Colonic mucosa (tissue), 4 donors: ENCODE results near the gene PSMD3. TPM values are rescaled to one million over a fixed set of nuclear protein-coding genes. Genes with fewer than 3 reads are reported as not detected.

Experiments
- DNase-seq: peaks from one replicate; pipeline ENCODE4 v3.0.0-alpha.2; 2020
- H3K27ac ChIP-seq: fragments of 200-600 bp; one replicate; pipeline ENCODE4 v1.8.0; 2021
- H3K27me3 ChIP-seq: fragments of 200-600 bp; one replicate; pipeline ENCODE4 v1.8.0; 2021
- H3K36me3 ChIP-seq: fragments of 200-600 bp; one replicate; pipeline ENCODE4 v1.8.0; 2021
- H3K4me1 ChIP-seq: fragments of 200-600 bp; one replicate; pipeline ENCODE4 v1.8.0; 2021; ENCODE audit warnings: mild to moderate bottlenecking
- H3K4me3 ChIP-seq: fragments of 200-600 bp; one replicate; pipeline ENCODE4 v1.8.0; 2021
- H3K9ac ChIP-seq, 2 donors: one replicate each; pipeline ENCODE4 v1.7.0; 2013; ENCODE audit warnings: control low read depth in 2 of 2, low read depth in 2 of 2, low read length in 2 of 2
- H3K9me3 ChIP-seq: fragments of 200-600 bp; one replicate; pipeline ENCODE4 v1.8.0; 2021
- intact Hi-C: fragments of 100-400 bp; cut with DNase I; formaldehyde crosslinking; loops from one replicate; pipeline ENCODE4 v1.14.1; 2022
- total RNA-seq, 2 donors: library from RNA; stranded (reverse); fragmentation: NEBNext Ultra II Directional in 1 of 2; extraction: Animal tissue kit (Norgen Biotek cat#: 25700) in 1 of 2; gene quantifications; one replicate each; pipeline ENCODE4 v1.2.1, GENCODE V29; 2021
- TF ChIP-seq, protein P1 (sequence below): fragments of 200-600 bp; IDR thresholded peaks from one replicate; pipeline ENCODE4 v1.8.0; 2022; ENCODE audit warnings: antibody characterized with exemption, mild to moderate bottlenecking
- donor health status: healthy.
- donor health status: DM: no; HTN: no; CAD: no.
- donor health status: DM: no; HTN: no; CAD: no.

PSMD3 gene
- total RNA-seq, 2 donors from 2014 or later, result 106 to 152 TPM

DNA sequence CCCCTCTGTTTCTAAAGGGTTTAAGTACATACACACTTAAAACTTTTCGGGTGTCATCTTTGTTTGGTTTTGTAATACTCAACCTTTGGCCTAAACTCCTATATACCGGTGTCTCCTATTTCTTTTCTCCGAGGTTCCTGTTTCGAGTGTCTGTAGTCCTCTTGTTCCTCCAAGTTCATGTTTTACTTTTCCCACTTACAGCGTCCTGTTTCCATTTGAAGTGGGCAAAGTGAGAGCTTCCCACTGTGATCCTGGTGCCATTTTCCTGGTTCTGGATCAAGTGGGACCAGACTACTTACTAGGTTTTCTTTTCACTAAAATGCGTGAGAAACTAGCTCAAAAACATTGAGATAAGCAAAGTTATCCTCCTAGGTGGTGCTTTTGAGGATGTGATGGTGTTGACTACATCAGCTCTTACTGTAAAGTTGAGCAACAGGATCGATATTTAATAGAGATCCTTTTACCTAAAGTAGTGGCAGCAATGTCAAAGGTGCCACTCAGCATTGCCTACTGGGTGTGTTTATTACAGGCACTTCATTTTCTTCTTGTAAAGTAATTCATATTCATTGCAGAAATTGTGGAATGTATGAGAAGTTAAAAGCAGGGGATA is 1.3 kb downstream of the PSMD3 start:
- no peak for DNase-seq
- no peaks in the 10 kb centered on the region for H3K4me1 ChIP-seq
- TF ChIP-seq, protein P1, sequence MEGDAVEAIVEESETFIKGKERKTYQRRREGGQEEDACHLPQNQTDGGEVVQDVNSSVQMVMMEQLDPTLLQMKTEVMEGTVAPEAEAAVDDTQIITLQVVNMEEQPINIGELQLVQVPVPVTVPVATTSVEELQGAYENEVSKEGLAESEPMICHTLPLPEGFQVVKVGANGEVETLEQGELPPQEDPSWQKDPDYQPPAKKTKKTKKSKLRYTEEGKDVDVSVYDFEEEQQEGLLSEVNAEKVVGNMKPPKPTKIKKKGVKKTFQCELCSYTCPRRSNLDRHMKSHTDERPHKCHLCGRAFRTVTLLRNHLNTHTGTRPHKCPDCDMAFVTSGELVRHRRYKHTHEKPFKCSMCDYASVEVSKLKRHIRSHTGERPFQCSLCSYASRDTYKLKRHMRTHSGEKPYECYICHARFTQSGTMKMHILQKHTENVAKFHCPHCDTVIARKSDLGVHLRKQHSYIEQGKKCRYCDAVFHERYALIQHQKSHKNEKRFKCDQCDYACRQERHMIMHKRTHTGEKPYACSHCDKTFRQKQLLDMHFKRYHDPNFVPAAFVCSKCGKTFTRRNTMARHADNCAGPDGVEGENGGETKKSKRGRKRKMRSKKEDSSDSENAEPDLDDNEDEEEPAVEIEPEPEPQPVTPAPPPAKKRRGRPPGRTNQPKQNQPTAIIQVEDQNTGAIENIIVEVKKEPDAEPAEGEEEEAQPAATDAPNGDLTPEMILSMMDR, result no peak
- H3K4me3 ChIP-seq, result peak overlapping the region; percentile 84
- H3K27me3 ChIP-seq, result no peaks in the 10 kb centered on the region
- peak overlapping the region; percentile 97 to 99 for H3K9ac ChIP-seq
- H3K36me3 ChIP-seq, result peaks cover 17% of the 10 kb centered on the region
- H3K9me3 ChIP-seq, result no peaks in the 10 kb centered on the region
- intact Hi-C loops, result no loop called here
- peak overlapping the region; percentile 80 for H3K27ac ChIP-seq

DNA sequence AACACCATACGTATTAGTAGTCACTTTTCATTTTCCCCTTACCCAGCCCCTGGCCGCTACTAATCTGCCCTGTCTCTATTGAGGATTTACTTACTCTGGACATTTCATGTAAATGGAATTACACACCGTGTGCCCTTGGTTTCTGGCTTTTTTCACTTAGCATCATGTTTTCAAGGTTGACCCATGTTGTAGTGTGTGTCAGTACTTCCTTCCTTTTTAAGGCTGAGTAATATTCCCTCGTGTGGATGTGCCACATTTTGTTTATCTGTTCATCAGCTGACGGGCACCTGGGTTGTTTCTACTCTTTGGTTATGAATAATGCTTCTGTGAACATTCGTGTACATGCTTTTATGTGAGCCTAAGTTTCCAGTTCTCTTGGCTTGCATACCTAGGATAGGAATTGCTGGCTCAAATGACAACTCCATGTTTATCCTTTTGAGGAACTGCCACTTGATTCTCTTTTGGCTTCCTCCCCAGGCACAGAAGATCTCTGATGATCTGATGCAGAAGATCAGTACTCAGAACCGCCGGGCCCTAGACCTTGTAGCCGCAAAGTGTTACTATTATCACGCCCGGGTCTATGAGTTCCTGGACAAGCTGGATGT is 7.7 kb downstream of the PSMD3 start:
- no peak for DNase-seq
- Histone ChIP-seq H3K4me3 (no peak overlapping the region), H3K9me3 (no peaks in the 10 kb centered on the region), H3K9ac (no peak overlapping the region), H3K4me1 (no peaks in the 10 kb centered on the region), H3K27ac (no peak overlapping the region), H3K27me3 (no peaks in the 10 kb centered on the region), H3K36me3 (peaks cover 65% of the 10 kb centered on the region)
- intact Hi-C loops, result no loop called here
- TF ChIP-seq, protein P1, result no peak

DNA sequence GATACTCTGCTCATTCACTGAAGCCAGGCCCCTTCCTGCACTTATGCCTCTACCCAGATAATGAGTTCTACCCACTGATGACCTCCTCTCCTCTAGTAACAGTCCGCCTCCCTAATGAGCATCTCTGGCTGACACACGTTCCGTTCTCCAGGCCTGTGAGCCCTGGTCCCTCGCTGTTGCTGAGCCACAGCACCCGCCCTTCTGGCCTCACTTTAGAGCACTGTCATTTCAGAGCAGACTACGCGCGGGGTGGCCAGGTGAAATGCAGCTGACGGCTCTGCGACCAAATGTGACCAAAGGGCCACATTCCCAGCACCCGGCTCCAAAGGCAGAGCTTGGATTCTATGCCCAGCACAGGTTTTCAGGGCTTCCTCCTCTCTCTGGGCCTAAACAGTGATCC is 13.8 kb downstream of the PSMD3 start:
- Histone ChIP-seq H3K4me3 (no peak overlapping the region), H3K27ac (no peak overlapping the region), H3K36me3 (peaks cover 29% of the 10 kb centered on the region), H3K9me3 (no peaks in the 10 kb centered on the region), H3K4me1 (no peaks in the 10 kb centered on the region), H3K27me3 (no peaks in the 10 kb centered on the region), H3K9ac (no peak overlapping the region)
- intact Hi-C loops, result no loop called here
- TF ChIP-seq, protein P1, result no peak
- DNase-seq, result no peak

DNA sequence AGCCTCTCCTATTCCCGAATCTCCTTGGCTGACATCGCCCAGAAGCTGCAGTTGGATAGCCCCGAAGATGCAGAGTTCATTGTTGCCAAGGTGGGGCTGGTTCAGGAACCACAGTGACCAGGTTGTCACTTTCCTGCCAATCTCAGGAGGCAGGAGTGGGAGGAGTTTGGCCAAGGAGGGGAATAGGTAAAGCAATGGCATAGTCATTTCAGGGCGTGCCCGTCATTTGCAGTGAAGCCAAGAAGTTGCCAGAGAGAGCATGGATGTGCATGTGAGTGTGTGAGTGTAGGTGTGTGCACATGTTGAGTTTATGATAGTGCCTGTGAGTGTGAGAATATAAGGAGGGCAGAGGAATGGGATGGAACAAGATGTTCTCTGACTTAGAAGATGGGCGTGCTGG is 14.8 kb downstream of the PSMD3 start:
- no peak overlapping the region for H3K4me3 ChIP-seq
- intact Hi-C loops, result no loop called here
- no peaks in the 10 kb centered on the region for H3K4me1 ChIP-seq
- H3K36me3 ChIP-seq, result peaks cover 21% of the 10 kb centered on the region
- TF ChIP-seq, protein P1, result no peak
- no peak overlapping the region for H3K9ac ChIP-seq
- H3K27me3 ChIP-seq, result no peaks in the 10 kb centered on the region
- no peak overlapping the region for H3K27ac ChIP-seq
- DNase-seq, result peak; percentile 80
- no peaks in the 10 kb centered on the region for H3K9me3 ChIP-seq

DNA sequence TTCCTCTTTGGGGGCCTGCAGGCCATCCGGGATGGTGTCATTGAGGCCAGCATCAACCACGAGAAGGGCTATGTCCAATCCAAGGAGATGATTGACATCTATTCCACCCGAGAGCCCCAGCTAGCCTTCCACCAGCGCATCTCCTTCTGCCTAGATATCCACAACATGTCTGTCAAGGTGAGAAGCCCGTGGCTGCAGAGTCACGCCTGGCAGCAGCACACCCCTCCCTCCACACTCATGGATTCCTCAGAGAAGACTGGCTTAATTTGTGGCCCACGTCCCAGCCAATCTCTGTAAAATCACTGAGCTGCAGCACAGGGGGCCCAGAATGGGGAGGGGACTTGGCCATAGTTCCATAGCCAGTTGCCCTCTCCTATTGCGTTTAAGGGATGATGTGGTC is 15.6 kb downstream of the PSMD3 start:
- Histone ChIP-seq H3K27me3 (no peaks in the 10 kb centered on the region), H3K9me3 (no peaks in the 10 kb centered on the region), H3K36me3 (peaks cover 16% of the 10 kb centered on the region), H3K9ac (no peak overlapping the region), H3K4me1 (no peaks in the 10 kb centered on the region), H3K4me3 (no peak overlapping the region), H3K27ac (no peak overlapping the region)
- intact Hi-C loops, result no loop called here
- TF ChIP-seq, protein P1, result no peak
- no peak for DNase-seq
